Measurements from ENCODE around the gene DET1.
"Not testable (repeated sequence)": the region's sequence is repeated elsewhere in the genome, so short reads cannot be mapped to it uniquely, and the experiment has no call there.

Gene DET1

DNA sequence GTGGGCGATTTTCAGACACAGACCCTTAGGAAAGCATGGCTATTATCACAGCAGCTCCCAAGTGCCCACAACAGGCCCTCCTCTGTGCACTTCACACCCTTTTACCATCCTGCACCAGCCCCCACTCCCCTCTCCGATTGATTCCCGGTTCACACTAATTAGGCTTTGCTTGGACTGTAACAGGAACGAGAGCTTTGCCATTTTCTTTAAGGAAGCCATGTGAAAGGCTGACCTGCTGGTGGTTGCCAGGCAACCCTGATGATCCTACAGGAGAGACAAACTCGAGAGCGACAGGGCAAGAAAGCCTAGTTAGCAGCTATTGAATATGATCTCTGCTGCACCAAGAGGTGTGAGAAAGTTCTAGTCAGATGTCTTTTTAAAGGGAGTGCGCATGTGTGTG lies 28.2 kb upstream of the DET1 start:
- no peak for DNase-seq (ENCODE audit: extremely low read depth, low read depth)
- H3K4me3 ChIP-seq (replicated peaks; ENCODE audit: low read depth, low read length), result no peak overlapping the region
- TF ChIP-seq, protein P1, sequence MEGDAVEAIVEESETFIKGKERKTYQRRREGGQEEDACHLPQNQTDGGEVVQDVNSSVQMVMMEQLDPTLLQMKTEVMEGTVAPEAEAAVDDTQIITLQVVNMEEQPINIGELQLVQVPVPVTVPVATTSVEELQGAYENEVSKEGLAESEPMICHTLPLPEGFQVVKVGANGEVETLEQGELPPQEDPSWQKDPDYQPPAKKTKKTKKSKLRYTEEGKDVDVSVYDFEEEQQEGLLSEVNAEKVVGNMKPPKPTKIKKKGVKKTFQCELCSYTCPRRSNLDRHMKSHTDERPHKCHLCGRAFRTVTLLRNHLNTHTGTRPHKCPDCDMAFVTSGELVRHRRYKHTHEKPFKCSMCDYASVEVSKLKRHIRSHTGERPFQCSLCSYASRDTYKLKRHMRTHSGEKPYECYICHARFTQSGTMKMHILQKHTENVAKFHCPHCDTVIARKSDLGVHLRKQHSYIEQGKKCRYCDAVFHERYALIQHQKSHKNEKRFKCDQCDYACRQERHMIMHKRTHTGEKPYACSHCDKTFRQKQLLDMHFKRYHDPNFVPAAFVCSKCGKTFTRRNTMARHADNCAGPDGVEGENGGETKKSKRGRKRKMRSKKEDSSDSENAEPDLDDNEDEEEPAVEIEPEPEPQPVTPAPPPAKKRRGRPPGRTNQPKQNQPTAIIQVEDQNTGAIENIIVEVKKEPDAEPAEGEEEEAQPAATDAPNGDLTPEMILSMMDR (IDR thresholded peaks at IDR 0.05; ENCODE audit: low read depth, low read length, missing control alignments), result no peak

- no peak for DNase-seq (ENCODE audit: extremely low read depth, low read depth)
- TF ChIP-seq, protein P1 (IDR thresholded peaks at IDR 0.05; ENCODE audit: low read depth, low read length, missing control alignments), result no peak
- no peak overlapping the region for H3K4me3 ChIP-seq (replicated peaks; ENCODE audit: low read depth, low read length)
Measured at GRCh38 chr15:88574077-88574476, 27.6 kb upstream of the DET1 start.

DNA sequence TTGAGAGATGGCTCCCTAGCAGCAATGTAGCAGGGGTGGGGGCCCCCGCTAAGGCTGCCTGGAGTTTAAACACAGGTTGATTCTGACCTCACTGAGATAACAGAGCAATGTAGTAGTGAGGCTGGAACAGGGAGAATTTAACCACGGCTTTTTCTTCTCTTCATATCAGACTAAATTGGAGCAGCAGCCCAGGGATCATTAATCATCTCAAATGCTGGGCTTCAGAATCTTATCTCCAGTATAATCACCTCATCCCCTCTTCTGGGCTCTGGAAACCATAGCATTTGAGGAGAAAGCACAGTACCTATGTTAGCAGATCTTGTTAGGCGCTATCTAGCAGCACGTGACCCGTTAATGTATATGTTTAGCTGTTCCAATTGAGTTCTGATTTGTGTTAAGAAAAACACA lies 25.4 kb upstream of the DET1 start:
- DNase-seq (ENCODE audit: extremely low read depth, low read depth), result no peak
- no peak overlapping the region for H3K4me3 ChIP-seq (replicated peaks; ENCODE audit: low read depth, low read length)
- TF ChIP-seq, protein P1 (IDR thresholded peaks at IDR 0.05; ENCODE audit: low read depth, low read length, missing control alignments), result no peak

- no peak overlapping the region for H3K4me3 ChIP-seq (replicated peaks; ENCODE audit: low read depth, low read length)
- TF ChIP-seq, protein P1 (IDR thresholded peaks at IDR 0.05; ENCODE audit: low read depth, low read length, missing control alignments), result no peak
- DNase-seq (ENCODE audit: extremely low read depth, low read depth), result no peak
Measured at GRCh38 chr15:88571153-88571851, 24.8 kb upstream of the DET1 start.

DNA sequence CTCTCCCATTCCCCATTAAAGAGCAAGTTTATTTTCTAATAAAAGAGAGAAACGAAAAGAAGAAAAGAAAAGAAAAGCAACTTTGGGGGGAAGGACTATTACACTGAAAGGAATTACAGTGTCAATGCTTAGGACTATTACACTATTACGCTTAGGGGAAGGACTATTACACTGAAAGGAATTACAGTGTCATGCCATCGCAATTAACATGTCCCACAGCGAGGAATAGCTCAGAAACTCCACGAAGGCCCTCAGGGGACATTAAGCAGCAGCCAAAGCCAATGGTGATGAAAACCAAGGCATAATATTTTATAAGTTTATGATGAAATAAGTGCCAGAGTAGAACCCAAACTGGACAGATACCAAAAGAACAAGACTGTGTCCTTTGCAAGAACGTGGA lies 22.1 kb upstream of the DET1 start:
- TF ChIP-seq, protein P1 (IDR thresholded peaks at IDR 0.05; ENCODE audit: low read depth, low read length, missing control alignments), result no peak
- no peak overlapping the region for H3K4me3 ChIP-seq (replicated peaks; ENCODE audit: low read depth, low read length)
- no peak for DNase-seq (ENCODE audit: extremely low read depth, low read depth)

GRCh38 chr15:88564741-88565140 lies 18.3 kb upstream of the DET1 start:
- no peak overlapping the region for H3K4me3 ChIP-seq (replicated peaks; ENCODE audit: low read depth, low read length)
- DNase-seq (ENCODE audit: extremely low read depth, low read depth), result no peak
- TF ChIP-seq, protein P1 (IDR thresholded peaks at IDR 0.05; ENCODE audit: low read depth, low read length, missing control alignments), result no peak

- no peak for DNase-seq (ENCODE audit: extremely low read depth, low read depth)
- TF ChIP-seq, protein P1 (IDR thresholded peaks at IDR 0.05; ENCODE audit: low read depth, low read length, missing control alignments), result no peak
Measured at GRCh38 chr15:88563638-88564037, 17.2 kb upstream of the DET1 start.

DNA sequence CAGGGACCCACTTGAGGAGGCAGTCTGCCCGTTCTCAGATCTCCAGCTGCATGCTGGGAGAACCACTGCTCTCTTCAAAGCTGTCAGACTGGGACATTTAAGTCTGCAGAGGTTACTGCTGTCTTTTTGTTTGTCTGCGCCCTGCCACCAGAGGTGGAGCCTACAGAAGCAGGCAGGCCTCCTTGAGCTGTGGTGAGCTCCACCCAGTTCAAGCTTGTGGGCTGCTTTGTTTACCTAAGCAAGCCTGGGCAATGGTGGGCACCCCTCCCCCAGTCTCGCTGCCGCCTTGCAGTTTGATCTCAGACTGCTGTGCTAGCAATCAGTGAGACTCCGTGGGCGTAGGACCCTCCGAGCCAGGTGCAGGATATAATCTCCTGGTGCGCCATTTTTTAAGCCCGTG lies 13.1 kb upstream of the DET1 start:
- DNase-seq (ENCODE audit: extremely low read depth, low read depth); H3K4me3 ChIP-seq (replicated peaks; ENCODE audit: low read depth, low read length): not testable (repeated sequence)

More at GRCh38 chr15:88563638-88564037, 17.2 kb upstream of the DET1 start:
- no peak overlapping the region for H3K4me3 ChIP-seq (replicated peaks; ENCODE audit: low read depth, low read length)

GRCh38 chr15:88558026-88558425 lies 11.5 kb upstream of the DET1 start:
- not testable (repeated sequence) for H3K4me3 ChIP-seq (replicated peaks; ENCODE audit: low read depth, low read length); DNase-seq (ENCODE audit: extremely low read depth, low read depth)

GRCh38 chr15:88548009-88548408 lies 1.5 kb upstream of the DET1 start:
- H3K4me3 ChIP-seq (replicated peaks; ENCODE audit: low read depth, low read length); DNase-seq (ENCODE audit: extremely low read depth, low read depth): not testable (repeated sequence)

All from HFF-Myc (cell line).